HG03378 (cell line): Measurements from ENCODE around the gene ANKRD63.

ENCODE experiments used
- ATAC-seq: cut with Tn5 transposase; IDR thresholded peaks from one replicate; pipeline ENCODE4 v1.9.1; 2021; ENCODE audit warnings: mild to moderate bottlenecking, moderate library complexity; ENCODE audit not compliant: unreplicated experiment

ANKRD63 gene

DNA sequence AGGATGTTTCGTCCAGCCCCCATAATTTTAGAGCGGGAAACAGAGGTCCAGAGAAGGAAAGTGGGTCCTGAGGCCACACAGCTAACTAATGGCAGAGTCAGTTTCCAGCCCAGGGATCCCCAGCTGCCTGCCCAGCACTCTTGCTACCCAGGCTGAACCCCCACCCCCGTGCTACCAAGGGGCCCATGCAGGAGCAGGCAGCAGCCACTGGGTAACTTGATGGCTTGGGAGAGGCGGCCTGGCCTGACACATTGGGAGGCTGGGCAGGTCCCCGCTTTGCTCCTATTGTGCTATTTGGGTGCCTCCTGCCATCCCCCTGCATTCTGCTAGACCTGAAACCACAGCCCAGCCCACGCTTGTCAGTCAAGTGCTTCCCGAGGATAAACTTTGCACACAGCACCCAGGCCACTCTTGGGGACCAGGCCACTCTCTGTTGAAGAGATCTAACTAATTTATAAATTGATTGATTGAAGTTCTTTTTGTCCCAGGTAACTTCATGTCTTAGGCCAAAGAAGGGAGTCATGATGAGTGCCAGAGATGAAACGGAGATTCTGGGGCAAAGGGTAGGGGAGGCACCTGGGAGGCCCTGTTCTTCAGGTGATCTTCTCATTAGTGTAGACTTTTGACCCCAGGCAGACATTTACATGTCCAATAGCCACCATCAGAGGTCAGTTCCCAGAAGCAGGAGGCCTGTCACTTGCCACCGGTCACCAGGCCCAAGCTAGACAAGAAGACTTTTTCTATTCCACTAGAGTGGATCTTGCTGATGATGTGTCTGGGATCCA lies 37.0 kb downstream of the ANKRD63 start:
- no peak for ATAC-seq

DNA sequence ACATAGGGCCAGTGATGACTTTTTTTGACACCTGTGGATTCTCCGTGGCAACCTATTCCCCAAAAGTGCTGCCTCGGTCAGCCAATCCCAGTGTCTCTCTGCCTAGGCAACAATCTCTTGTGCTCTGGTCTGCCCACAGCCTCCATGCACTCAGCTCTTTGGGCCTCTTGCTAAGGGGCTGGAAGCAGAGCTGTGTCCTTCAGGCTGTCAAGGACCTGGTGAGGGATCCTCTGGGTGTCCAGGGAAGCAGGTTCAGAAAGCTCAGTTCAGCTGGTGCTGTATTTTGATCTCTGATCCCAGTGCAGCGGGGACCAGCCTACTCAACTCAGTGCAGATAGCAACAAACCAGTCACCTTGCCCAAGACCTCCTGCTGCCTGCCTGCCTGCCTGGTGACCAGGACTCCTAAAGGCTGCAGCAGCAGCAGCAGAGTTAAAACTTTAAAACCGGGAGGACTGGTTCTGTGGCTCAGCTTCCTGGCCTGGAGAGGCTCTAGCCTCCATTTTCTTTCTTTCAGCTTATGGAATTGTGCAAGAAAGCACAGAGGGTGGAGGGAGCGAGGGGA lies 37.8 kb downstream of the ANKRD63 start:
- ATAC-seq = no peak

DNA sequence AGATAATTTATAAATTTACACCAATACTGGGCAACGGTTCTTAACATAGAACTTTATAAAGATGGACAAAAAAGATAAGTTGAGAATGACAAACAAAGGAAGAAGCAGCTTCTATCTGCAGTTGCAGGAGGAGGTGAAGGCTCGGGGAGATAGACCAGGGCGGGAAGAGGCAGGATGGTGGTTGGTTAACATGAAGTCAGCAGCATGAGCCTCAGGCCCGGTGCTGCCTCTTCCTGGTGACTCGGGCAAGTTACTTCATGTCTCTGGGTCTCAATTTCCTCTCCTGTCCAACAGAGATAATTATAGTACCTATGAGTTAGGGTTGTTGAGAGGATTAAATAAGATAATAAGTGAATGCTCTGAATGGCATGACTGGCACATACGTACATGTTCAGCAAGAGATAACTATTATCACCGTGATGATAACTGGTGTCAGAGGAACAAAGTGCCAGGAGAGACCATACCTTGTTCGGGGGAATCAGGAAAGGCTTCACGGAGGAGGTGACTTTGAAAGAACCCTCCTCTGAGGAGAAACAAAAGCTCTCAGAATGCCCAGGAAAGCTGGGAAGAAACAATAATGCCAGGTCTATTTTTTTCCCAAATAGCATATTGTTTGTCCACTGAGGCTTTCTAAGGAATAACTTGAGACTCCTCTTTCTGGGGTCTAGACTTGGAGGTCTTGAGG lies 39.6 kb downstream of the ANKRD63 start:
- ATAC-seq = no peak

DNA sequence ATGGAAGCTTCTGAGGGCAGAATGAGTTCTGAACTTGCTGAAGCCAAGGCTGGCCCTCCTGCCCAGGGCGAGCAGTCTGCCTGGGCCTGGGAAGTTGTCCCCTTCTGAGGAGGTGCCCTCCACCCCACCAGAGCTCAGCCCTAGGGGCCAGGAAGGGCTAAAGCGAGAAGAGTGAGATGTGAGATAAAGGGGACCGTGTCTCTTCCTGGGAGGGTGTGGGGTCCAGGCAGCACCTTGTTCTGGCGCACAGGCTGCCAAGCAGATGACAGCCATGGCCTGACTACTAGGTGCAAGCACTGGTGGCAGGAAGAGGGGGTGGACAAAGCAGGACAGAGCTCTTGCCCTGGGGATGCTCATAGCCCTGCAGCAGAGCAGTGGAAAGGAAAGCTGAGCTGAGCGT lies 40.3 kb downstream of the ANKRD63 start:
- ATAC-seq = no peak

DNA sequence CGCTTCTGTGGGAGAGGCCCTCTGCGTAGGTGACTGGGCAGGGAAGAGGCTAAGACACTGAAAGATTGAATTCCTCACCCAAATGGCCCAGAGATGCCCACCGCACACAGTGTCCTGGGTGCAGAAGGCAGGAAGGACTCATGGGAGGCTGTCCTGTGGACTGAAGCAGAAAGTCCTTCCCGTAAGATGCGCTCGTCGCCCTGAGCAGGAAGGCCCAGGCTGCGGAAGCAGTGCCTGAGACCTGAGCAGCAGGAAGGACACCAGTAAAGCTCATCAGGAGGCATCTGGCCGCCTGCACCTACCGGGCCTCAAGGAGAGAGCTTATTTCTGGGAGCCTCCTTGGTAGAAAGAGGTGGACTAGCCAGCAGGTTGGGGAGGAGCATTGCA lies 40.7 kb downstream of the ANKRD63 start:
- ATAC-seq = no peak

DNA sequence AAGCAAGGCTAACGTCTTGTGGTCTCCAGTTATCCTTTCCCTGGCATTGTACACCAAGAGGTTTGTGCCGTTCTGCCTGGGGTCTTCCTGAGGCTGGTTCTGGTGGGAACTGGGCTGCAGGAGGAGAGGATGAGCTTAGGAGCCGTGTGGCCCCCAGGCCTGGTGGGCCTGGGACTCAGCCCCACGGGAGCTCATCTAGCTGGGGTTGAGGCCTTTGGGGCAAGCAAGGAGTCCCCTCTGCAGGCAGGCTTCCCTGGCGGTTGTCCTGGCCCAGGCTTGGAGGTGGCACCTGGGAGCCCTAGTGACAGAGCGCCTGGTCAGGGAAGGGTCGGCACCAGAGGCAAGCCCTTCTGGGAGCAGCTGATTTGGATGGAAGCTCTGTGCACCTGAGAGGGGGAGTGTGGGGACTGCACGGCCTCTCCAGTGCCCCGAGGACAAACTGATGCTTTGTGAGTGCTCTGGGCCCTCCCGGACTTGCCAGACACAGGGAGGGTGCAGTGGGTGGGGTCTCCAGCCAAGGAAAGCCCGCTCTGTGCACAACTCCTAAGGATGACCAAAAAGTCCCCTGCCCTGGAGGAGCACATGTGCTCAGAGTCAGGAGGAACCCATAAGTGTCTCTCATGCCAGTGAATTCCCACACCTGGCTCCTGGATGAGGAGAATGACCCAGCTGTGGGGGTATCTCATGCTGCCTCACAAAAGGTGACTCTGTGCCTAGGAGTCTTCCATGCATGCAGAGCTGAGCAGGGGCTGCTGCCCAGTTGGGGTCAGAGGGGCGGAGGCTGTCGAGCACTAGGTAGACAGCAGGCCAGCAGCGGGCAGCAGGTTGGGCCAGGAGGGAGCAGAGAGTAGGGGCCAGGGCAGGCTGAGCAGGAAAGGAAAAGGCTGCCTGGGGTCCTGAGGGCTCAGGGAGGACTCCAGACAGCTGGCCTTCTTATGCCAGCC lies 41.3 kb downstream of the ANKRD63 start:
- no peak for ATAC-seq

DNA sequence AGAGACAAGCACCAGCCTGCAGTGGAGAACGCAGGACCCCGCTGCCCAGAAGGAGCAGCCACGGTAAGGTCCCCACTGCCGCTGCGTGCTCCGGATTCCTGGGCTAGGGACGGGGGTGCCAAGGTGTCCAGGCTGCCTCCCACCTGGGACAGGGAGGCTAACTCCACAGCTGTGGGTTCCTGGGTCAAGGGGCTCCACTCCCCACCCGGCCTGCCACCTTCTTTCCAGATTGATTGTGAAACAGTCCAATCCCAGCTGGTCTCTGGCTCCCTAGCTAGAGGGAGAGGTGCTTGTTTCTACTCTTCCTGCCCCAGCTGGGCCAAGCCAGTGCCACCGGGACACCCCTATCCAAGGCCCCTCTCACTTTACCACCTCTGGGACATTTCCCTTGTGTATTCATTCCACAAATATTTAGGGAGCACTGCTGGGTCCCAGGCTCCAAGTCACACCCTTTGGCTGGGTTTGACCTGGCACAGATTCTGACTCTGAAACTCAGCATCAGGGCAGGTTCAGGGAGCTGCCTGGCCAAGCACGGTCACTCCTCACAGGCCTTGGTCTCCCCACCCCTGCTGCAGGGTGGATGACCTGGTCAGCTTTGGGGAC lies 42.1 kb downstream of the ANKRD63 start:
- no peak for ATAC-seq

DNA sequence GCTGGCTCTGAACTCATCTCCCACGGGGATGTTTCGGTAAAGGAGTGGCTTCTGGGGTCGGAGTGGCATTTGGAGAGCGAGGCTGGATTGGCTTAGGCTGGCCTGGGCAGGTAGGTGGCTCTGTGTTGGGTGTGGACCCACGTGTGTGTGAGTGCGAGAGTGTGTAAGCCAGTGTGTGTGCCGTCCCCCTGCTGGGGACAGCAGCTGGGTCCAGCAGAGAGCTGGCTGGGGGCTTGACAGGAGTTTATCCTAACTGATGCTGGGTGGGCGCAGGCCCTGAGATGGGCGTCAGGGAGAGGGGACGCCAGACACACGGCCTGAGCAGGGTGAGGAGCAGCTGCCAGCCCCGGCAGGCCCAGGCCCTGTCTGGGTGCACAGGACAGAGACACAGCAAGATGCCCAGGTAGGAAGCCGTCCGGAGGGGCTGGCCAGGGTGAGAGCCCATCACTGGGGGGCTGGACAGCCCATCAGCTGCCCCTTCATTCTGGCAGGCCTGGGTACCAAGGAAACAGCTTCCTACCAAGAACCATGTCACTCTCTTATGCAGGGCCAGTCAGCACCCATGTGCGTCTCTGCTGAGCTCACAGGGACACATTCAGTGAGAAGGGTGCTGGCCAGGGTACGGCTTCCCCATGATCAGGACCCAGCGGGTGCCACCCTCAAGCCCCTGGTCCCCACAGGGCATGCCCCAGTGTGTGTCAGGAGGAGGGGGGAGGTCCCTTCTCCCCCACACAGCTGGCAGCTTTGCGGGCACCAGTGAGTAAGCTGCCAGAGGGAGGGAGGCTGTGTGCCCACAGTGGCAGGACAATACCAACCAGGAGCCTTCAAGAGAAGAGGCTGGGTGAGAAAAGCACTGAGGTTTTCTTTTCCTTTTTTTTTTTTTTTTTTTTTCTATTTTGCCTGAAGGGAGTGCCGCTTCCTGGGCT lies 42.9 kb downstream of the ANKRD63 start:
- ATAC-seq = no peak

DNA sequence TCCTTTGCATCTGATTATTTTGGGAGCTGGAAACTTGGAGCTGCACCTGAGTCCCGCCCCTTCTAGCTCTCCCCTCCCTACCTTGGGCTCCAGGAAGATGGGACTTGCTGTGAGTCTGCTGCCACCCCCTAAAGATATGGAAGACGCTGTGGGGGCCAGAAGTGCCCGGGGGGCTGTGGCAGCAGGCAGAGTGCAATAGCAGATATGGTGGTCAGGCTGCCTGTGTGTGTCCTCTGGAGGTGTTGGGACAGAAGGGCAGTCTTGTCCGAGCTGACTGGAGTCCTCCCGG lies 43.5 kb downstream of the ANKRD63 start:
- no peak for ATAC-seq

DNA sequence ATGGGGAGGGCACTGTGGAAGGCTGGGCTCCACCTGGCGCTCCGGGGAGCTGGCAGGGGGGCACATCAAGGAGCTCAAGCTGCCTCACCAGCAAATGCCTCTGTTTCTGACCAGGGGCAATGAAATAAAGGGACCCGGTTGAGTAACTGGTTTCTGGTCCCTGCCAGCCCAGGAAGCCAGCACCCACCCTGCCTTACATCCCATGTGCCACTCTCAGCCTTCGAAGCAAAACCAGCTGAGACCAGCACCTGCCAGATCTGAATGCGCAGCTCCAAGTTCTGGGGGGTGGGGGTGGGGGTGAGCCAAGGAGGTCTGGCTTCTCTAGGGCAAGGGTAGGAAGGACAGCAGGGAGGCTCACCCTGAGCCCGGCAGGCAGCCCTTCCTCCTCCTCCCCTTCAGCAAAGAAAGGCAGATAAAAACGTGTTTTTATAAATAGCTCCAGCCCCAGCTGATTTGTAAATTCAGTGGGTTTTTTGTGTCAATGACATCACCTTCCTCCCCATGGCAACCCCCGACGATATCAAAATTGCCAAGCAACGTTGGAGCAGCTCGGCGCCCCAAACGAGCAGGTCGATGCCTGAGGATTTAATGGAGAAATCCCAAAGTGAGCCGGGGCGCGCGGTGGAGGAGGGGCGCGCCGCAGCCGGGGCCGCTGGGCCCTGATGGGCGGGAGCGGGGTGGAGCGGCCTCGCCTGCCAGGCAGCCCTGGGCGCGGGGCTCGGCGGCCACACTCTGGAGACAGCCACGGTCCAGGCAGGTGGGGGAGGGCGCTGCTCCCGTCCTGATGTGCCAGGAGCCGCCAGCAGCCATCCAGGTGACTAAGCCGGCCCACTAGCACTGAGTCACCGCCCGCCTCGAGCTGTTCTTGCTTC lies 44.1 kb downstream of the ANKRD63 start, which contains the start of gene PAK6:
Gene PAK6, plus strand, starts transcription at position 532 of the 872 bp plus-strand sequence. CDS start 25,723 bp downstream, outside the sequence.
- no peak for ATAC-seq

DNA sequence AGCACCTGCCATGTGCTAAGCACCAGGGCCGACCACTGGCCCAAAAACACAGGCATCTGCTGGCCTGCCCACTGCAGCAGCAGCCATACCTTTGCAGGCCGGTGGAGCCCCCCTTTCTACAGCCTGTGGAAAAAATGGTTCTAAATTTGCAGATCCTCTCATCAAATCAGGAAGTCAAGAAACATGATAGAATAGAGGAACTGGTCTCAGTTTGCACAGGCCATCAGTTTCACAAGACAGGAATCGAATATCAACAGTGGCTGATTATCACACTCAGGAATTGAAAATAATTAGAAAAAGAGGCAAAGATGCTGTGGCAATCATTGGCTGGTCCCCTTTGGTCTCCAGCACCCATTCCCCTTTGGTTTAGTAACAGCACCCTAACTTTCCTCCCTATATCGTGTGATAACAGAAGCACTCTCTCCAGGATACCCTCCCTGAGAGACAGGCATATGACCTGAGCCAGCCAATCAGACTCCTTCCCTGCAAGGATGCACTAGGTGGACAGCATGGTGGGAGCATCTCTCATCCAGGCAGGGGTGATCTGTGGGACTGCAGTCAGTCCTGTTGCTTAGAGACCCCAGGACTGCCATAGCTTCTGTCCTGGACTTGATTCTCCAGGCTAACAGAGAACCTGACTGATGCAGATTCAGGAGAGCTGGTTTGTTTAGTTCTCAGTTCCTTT lies 47.5 kb downstream of the ANKRD63 start:
- no peak for ATAC-seq

DNA sequence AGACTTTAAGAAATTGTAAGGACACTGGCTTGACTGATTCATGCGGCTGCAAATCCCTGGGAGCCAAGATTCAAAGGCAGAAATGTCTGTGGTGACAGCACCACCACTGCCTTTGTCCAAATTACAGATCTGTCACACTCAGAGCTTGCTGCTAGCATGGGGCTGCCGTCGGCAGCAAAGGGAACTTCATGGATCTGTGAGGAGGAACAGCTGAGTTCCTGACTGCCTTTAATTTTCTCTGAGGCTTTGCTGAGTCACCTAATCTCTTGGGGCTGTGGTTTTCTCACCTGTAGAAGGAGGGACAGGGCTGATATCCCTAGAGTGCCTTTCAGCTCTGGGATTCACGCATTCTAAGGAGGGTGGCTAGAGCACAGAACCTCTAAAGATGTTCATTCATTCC lies 48.1 kb downstream of the ANKRD63 start:
- no peak for ATAC-seq

DNA sequence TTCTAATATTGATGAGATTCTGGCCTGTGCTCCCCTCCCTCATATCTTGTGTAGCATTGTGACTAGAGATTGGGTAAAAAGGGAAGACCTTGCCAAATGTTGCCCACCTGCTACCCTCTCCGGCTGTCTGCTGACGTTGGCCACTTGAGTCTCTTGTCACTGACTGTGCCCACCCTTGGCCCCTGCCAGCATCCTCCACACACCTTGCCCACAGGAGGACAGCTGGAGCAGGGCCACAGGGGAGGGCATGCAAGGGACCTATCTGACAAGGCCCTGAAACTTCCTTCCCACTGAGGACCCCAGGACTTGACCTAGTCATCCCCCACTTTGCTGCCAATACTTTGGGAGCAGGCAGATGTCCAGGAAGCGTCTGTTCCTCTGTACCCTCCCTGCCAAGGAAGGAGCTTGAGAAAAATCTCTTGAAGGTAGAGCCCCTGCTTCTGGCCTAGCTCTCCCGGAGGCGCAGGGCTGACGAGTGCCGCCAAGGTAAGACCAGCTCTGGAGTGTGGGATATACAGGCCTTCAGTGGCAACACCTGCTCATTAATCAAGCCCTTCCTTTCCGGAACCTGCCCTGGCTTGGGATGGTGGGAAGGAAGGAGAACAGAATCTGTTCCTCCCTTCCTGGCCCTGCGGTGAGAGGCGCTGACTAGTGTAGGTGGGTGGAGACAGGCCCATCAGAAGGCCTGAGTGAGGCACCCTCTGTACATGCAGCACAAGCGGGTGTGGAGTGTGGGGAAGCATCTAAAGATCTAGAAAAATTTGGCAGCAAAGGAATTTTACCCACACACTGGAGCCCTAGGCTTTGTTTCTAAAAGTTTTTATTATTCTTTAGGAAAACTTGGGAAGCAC lies 48.9 kb downstream of the ANKRD63 start:
- no peak for ATAC-seq

DNA sequence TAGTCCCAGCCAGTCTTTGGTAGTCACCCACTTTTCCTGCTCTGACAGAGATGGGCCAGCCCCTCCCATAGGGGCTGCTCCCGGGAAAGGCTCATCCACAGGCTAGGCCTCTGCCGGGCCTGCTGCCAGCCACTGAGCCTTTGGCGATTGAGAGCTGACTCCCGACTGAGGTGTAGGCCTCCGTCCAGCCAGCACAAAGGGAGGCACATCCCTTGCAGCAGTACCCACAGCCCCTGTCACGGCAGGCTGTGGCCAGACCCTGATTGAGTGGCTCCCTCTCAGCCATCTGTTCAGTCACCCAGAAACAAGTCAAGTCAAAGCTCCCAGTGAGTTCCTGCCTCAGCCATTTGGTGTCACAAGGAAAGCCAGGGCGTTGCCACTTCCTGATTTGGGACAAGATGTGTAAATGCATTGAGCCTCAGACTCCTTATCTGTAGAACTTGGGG lies 50.2 kb downstream of the ANKRD63 start:
- ATAC-seq = no peak
